HG02678 (cell line): ENCODE data around the gene ANKRD65.
A peak's percentile ranks its signal among the peaks of the same experiment; 100 is the strongest.
"Not testable (repeated sequence)": the region's sequence is repeated elsewhere in the genome, so short reads cannot be mapped to it uniquely, and the experiment has no call there.

ENCODE experiments used
- ATAC-seq: cut with Tn5 transposase; IDR thresholded peaks from one replicate; pipeline ENCODE4 v1.9.1; 2021; ENCODE audit warnings: mild to moderate bottlenecking, moderate library complexity; ENCODE audit not compliant: unreplicated experiment

ANKRD65 gene

DNA sequence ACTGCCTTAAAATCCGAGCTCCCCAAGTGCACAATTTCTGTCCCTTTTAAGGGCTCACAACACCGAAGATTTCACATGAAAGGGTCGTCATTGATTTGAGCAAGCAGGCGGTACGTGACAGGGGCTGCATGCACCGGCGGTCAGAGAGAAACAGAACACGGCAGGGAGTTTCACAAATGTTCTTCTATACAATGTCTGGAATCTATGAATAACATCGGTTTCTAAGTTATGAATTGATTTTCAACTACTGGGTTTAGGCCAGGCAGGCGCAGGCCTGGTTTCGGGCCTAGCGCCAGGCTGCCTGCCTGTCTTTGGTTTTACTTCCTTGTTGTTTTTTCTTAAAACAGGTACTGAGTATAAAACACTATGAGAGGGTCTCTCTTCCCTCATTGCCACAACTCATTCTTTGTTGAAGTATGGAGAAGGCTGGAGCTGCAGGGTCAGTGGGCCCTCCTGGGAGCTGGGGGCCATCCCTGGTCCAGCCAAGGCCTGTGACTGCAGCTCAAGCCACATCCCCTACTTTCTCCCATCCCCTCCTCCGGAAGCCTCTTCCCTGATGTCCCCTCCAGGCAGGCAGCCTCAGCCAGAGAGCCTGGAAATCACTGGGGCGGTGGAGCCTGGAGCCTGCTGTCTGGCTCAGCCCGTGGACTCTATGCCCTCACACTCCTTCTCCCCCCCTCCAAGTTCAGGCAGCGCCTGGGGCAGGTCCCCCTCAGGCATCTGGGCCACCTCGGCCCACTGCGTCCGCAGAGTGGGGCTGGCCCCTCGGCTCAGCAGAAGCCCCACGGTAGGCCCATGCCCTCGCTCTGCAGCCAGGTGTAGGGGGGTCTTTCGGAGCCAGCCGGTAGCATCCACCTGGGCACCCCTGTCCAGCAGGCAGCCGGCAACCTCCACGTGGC lies 2.4 kb downstream of the ANKRD65 start:
- no peak for ATAC-seq

DNA sequence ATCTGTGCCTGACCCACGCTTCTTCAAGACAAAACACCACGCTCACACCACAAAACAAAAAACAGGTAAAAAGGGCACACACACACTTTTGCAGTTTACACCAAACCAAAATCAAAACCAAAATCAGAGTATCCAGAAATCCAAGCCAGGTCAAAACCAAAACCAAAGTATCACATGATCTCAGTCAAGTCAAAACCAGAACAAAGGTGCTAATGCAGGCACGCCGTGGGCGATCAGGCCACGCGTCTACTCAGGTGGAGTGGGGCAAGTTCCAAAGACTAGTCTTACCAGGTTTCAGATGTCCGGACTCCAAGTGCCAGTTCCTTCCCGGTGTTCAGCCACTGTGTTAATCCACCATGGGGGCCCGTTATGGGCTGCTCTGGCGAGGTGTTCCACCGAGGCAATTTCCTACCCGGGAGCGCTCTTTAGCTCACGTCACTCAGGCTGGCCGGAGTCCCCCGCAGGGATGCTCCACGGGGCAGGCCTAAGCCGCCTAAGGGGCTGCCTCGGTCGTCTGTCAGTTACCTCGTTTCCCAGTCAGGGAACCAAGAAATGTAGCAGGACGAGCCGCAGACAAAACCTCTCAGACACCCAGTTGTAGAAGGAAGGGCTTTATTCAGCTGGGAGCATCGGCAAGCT lies 3.1 kb downstream of the ANKRD65 start:
- not testable (repeated sequence) for ATAC-seq

- ATAC-seq: not testable (repeated sequence)
These were observed 3.7 kb downstream of the ANKRD65 start for GRCh38 chr1:1417396-1417795.

- ATAC-seq: no peak
These were observed 5.3 kb downstream of the ANKRD65 start for GRCh38 chr1:1415751-1416150.

- not testable (repeated sequence) for ATAC-seq
These were observed 8.7 kb downstream of the ANKRD65 start for GRCh38 chr1:1412311-1412902.

- ATAC-seq: no peak
These were observed 9.4 kb downstream of the ANKRD65 start for GRCh38 chr1:1411626-1412025.

- not testable (repeated sequence) for ATAC-seq
These were observed 10.8 kb downstream of the ANKRD65 start for GRCh38 chr1:1410238-1410637.

DNA sequence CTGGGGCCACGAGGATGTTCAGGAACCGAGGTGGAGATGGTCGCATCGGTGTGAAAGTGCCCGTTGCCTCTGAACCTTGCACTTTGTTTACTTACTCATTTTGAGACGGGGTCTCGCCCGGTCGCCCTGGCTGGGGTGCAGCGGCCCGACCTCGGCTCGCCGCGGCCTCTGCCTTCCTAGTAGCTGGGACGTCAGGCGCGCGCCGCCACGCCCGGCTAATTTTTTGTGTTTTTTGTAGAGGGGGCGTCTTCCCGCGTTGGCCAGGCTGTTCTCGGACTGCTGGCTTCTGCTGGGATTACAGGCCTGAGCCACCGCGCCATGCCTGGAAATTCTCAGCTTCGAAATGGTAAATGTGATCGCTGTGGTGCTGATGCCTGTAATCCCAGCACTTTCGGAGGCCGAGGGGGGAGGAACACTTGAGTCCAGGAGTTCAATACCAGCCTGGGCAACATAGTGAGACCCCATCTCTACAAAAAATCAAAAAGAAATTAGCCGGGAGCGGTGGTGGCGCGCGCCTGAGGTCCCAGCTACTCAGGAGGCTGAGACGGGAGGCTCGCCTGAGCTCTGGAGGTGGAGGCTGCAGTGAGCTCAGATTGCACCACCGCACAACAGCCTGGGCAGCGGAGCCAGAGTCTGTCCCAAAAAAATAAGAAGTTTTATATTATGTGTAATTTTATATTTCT lies 13.3 kb downstream of the ANKRD65 start:
- peak; percentile 16 for ATAC-seq

DNA sequence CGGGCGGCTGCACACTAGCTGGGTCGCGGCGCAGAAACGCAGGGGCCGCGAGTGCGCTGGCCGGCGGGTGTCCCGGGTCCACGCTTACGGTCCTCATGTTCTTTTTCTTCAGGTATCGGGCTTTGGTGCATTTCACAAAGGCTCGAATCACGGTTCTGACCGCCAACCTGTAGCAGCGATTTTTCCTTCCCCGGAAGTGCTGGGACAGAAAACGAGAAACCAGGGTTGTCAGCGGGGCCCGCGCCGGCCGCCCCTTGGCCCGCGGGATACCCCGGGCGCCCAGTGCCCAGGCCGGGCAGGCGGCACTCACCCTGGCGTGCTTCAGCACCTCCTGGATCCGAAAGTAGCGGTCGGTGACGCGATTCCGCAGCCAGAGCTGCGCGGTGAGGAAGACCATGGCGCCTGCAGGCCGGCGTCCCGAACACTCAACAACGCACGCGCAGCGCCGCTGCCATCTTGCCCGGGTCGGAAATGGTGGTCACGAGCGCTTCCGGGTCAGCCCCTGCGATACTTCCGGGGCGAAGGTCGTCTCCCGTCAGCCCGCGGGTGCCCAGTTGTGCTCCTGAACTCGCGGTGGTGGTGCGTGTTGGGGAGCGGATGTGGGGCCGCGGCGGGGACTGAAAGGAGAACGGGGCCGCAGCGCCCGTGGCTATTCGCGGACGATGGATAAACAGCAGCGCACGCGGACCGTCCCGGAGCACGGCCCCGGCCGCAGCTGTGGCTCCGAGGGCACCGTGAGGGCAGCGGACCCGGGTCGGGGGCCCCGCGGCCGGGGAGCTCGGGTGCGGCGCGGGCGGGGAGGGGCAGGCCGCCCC lies 14.0 kb downstream of the ANKRD65 start, which contains the start of gene MRPL20:
Gene MRPL20, minus strand, starts transcription at position 473 of the 815 bp plus-strand sequence. Its CDS starts 76 bp downstream, at position 397.
- peak; percentile 92 for ATAC-seq

DNA sequence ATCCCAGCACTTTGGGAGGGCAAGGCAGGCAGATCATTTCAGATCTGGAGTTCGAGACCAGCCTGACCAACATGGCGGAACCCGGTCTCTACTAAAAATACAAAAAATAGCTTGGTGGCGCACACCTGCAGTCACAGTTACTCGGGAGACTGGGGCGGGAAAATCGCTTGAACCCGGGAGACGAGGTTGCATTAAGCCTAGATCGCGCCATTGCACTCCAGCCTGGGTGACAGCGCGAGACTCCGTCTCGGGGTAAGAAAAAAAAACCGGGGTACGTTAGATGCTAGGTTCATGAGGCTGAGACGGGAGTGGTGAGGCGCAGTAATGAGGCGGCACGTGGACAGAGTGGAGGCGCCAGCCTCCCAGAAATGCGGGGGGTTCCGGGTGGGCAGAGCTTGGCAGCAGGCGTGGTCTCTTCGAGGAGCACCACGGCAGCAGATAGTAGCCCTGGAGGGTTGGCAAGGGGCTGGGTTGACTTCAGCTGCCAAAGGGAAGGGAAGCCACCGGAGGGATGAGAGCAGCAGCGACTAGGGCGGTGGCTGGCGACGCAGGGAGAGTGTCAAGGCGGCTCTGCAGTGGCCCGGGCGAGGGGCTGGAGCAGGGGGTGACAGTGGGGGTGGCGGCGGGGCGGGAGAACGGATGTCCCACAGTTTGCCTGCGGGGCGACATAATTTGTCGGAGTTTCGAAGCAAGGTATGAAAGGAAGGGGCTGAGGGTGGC lies 14.8 kb downstream of the ANKRD65 start:
- ATAC-seq: no peak

- no peak for ATAC-seq
These were observed 17.4 kb downstream of the ANKRD65 start for GRCh38 chr1:1403653-1404052.

GRCh38 chr1:1402901-1403392 lies 18.1 kb downstream of the ANKRD65 start:
- not testable (repeated sequence) for ATAC-seq

GRCh38 chr1:1402072-1402900 lies 18.8 kb downstream of the ANKRD65 start:
- no peak for ATAC-seq

DNA sequence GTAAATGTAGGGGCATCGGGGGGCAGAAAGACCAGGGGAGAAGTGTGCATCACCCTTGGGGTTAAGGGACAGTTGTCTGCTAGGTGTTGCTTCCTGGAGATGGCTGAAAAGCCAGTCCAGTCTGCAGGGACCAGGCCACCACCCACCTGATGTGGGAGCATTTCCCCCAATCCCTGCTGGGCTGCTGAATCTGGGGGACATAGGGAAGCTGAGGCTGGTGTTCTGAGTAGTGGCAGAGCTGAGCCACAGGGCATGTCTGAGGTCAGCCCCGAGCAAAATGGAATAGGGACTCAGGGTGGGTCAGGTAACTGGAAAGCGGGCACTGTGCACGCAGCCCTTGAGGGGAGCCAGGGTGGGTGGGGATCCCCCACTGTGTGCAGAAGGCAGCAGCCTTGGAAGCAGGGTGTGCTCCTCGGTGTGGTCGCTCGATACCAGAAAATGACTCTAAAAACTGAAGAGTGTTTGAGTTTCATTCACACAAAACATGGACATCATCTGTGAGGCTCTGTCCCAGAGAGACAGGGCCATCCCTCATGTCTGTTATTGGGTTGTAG lies 19.5 kb downstream of the ANKRD65 start:
- ATAC-seq: no peak

DNA sequence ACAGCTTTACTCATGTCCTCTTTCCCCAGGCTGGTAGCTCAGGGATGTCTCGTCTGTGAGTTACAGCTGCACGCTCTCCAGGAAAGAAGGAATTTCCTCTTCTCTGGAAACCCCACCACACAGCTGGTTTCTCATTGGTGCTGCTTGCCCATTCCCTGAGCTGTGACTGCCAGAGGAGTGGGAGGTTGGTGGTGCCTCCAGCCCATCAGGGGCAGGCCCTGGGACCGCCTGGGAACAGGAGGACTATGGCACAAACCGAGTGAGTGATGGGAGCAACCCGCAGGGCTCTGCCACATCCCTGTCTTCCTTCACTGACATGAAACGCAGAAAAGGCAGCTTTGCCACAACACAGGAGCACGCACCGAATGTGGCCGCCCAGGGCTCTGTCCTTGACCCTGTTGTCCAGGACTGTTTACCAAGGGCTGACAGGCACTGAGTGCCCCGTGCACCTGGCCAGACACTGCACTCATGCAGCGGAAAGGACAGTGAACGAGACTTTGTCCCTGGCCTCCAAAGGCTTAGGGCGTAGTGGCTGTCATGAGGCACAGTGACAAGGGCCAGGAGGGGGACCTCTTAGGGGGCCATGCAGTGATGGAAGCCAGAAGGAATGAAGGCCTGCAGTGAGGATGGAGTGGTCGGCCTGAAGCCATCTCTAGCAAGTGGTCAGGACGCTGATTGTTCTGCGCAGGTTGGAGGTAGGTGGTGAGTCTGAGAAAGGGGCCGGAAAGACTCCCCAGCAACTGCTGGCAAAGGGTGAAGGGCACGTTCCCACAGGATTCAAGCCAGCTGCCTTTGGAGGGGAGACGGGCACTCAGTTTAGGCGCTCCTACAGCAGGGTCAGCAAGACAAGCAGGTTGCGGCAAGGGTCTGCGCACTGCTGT lies 20.3 kb downstream of the ANKRD65 start:
- ATAC-seq: no peak

DNA sequence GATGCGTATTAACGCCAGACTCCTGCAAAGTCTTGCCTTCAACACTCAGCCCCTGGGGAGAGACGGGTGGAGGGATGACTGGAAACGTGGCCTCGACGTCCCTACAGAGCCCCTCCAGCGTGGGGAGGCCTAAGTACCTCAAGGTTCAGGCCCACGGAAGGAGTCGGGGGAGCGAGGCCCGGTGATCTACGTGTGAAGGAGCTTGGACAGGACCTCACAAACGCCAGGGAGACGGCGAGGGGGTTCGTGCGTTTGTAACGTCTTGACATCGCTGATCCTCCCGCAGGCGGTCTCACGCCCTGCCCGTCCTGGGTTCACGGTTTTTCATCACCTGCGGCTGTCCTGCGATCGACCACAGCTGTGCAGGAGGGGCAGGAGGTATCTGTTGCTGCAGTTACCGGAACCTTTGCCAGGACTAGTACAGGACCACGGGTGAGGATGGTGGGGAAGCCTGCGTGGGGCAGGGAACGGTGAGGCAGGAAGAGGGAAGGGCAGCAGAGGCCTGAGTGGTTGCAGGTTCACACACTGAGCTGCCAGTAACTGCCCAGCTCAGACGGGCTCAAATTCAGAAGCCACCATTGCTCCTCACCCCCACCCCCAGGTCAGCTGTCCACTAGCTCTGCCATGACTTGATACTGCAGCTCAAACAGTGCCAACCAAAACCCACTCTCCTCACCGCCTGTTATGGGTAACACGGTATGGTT lies 21.1 kb downstream of the ANKRD65 start:
- ATAC-seq: no peak
